ENCODE data around the gene GLI3. TPM values are rescaled to one million over a fixed set of nuclear protein-coding genes. Genes with fewer than 3 reads are reported as not detected.

GLI3 gene
- total and polyA plus RNA-seq, 2 of the 8 experiments (the other 6 are each of a cell fraction or from before 2014, with no cell fraction given): 8.0 to 31.1 TPM

- no peaks in the 10 kb centered on the region for H3K23me2 ChIP-seq (ENCODE audit: low read depth, low read length)
- no peak overlapping the region for H3K4ac ChIP-seq (replicated peaks; ENCODE audit: insufficient read length, low read depth, low read length)
- H3K9ac ChIP-seq (replicated peaks in 1 of 4; ENCODE audit: extremely low read depth in 1 of 4, low read depth in 3 of 4, low read length in 3 of 4): no peak overlapping the region
- H3K79me2 ChIP-seq (ENCODE audit: control insufficient read depth in 1 of 2, insufficient read depth in 2 of 2, low read length in 2 of 2): no peaks in the 10 kb centered on the region
- no peak overlapping the region for H3K56ac ChIP-seq (replicated peaks; ENCODE audit: insufficient read length, low read depth, low read length)
- no peak overlapping the region for H4K8ac ChIP-seq (ENCODE audit: extremely low read depth, insufficient read depth, low read length)
- FAIRE-seq (no peak), DNase-seq (ENCODE audit: low read depth in 1 of 2, low spot score in 2 of 2) (no peak)
- H2AK5ac ChIP-seq (ENCODE audit: low read depth, low read length): no peak overlapping the region
- H3K23ac ChIP-seq (ENCODE audit: insufficient read length): no peak overlapping the region
- no peak overlapping the region for H2BK5ac ChIP-seq (ENCODE audit: low read depth, low read length)
- H4K5ac ChIP-seq (ENCODE audit: insufficient read length, low read depth, low read length): no peak overlapping the region
- H3K79me1 ChIP-seq (ENCODE audit: low read depth, low read length): no peaks in the 10 kb centered on the region
- CTCF ChIA-PET (ENCODE audit: partially characterized antibody): interaction anchor here (0.6 to 9.2 kb wide), 9 partner anchors 9 to 716 kb away, joined by 3 to 117 read pairs (median 4); no protein-coding TSS in a partner anchor
- POLR2A ChIA-PET (ENCODE audit: partially characterized antibody): no interaction called here
- peaks cover 0 to 13% (median 3%) of the 10 kb centered on the region in 4 experiments; a peak in 5 of 8 replicates for H3K36me3 ChIP-seq (ENCODE audit: control insufficient read depth in 2 of 4, insufficient read depth in 4 of 4, low read length in 3 of 4)
- 95% methylated on average over 4 of the region's 4 CpGs; no CpG with 5 or more reads in 1 of the 2 experiments for WGBS, 2 experiments (ENCODE audit: extremely low coverage in 1 of 2, insufficient coverage in 1 of 2, insufficient read length in 1 of 2, insufficient replicate concordance in 2 of 2, low coverage in 1 of 2, low lambda C conversion rate in 2 of 2, missing lambda C conversion rate in 1 of 2)
- H4K91ac ChIP-seq (replicated peaks; ENCODE audit: insufficient read length, low read length): no peak overlapping the region
- H3K4me3 ChIP-seq (ENCODE audit: extremely low read depth in 1 of 4, insufficient read depth in 2 of 4, low read depth in 3 of 4, low read length in 4 of 4): no peak overlapping the region
- no peak overlapping the region for H2BK15ac ChIP-seq (ENCODE audit: low read length)
- peaks cover 0 to 9% (median 4%) of the 10 kb centered on the region in 4 experiments; a peak in 5 of 7 replicates for H3K4me1 ChIP-seq (replicated peaks in 1 of 4; ENCODE audit: control insufficient read depth in 3 of 4, insufficient read depth in 4 of 4, low read length in 3 of 4)
- H3K27ac ChIP-seq (ENCODE audit: low read depth, low read length): no peak overlapping the region
- H2AFZ ChIP-seq (ENCODE audit: low read length): no peak overlapping the region
- H4K20me1 ChIP-seq (replicated peaks in 1 of 2; ENCODE audit: control insufficient read depth in 1 of 2, insufficient read depth in 2 of 2, low read length in 2 of 2): peaks cover 0 to 2% of the 10 kb centered on the region in 2 experiments
- no peaks in the 10 kb centered on the region for H3K27me3 ChIP-seq (replicated peaks in 1 of 4; ENCODE audit: control insufficient read depth in 3 of 4, extremely low read depth in 1 of 4, insufficient read depth in 3 of 4, low read length in 3 of 4)
- H3K14ac ChIP-seq (ENCODE audit: insufficient read length): no peak overlapping the region
- H2BK120ac ChIP-seq (replicated peaks; ENCODE audit: low read depth, low read length): no peak overlapping the region
- no peak overlapping the region for H2BK20ac ChIP-seq (ENCODE audit: low read length)
- no peaks in the 10 kb centered on the region for H3K9me3 ChIP-seq (ENCODE audit: insufficient read depth in 2 of 2, low read depth in 1 of 2, low read length in 1 of 2)
- no peak overlapping the region for H2BK12ac ChIP-seq (ENCODE audit: low read depth, low read length)
- H3K4me2 ChIP-seq (ENCODE audit: insufficient read depth in 1 of 2, low read depth in 2 of 2, low read length in 2 of 2): no peak overlapping the region
- H3K18ac ChIP-seq (ENCODE audit: extremely low read depth, low read length): no peak overlapping the region
- TF ChIP-seq SIX5 (IDR thresholded peaks at IDR 0.05; ENCODE audit: low read depth, low read length): no peak
- no peak for TF ChIP-seq CBX8 (IDR thresholded peaks at IDR 0.05; ENCODE audit: borderline replicate concordance, low read depth, low read length)
- TF ChIP-seq ATF2 (IDR thresholded peaks at IDR 0.05; ENCODE audit: low read length): no peak
- no peak for TF ChIP-seq CTCF (IDR thresholded peaks at IDR 0.05; ENCODE audit: control extremely low read depth in 1 of 3, insufficient read depth in 1 of 3, low read depth in 1 of 3, low read length in 3 of 3)
- TF ChIP-seq ZNF274 (IDR thresholded peaks at IDR 0.05; ENCODE audit: borderline replicate concordance, extremely low read depth, low read length): no peak
- no peak for TF ChIP-seq SIRT6 (IDR thresholded peaks at IDR 0.05; ENCODE audit: low read length)
- no peak for TF ChIP-seq PHF8 (conservative IDR thresholded peaks at IDR 0.05; ENCODE audit: low read depth, low read length)
- TF ChIP-seq TAF7 (optimal IDR thresholded peaks at IDR 0.05; ENCODE audit: borderline replicate concordance, low read depth, low read length): no peak
Observed at GRCh38 chr7:41974870-41975557, 262.0 kb downstream of the GLI3 start.
